HEK293T (cell line): ENCODE measurements around the gene KCNG3.

Source experiments
- BHLHE40 ChIP-seq: fragments of 450-650 bp; IDR thresholded peaks from 2 replicates; pipeline ENCODE4 v1.6.1; 2016; ENCODE audit warnings: mild to moderate bottlenecking, moderate library complexity, borderline replicate concordance
- CTBP1 ChIP-seq: fragments of 450-650 bp; IDR thresholded peaks from 2 replicates; pipeline ENCODE4 v1.6.1; 2016; ENCODE audit warnings: borderline replicate concordance
- ELF4 ChIP-seq: fragments of 450-650 bp; IDR thresholded peaks from 2 replicates; pipeline ENCODE4 v1.6.1; 2017; ENCODE audit warnings: antibody characterized with exemption
- FOXA1 ChIP-seq: fragments of 450-650 bp; IDR thresholded peaks from 2 replicates; pipeline ENCODE4 v1.6.1; 2016; ENCODE audit warnings: mild to moderate bottlenecking
- FOXK2 ChIP-seq: fragments of 450-650 bp; IDR thresholded peaks from 2 replicates; pipeline ENCODE4 v1.6.1; 2016; ENCODE audit warnings: mild to moderate bottlenecking
- HDGF ChIP-seq: fragments of 450-650 bp; IDR thresholded peaks from 2 replicates; pipeline ENCODE4 v1.6.1; 2017; ENCODE audit warnings: antibody characterized with exemption, borderline replicate concordance
- NFRKB ChIP-seq: fragments of 450-650 bp; IDR thresholded peaks from 2 replicates; pipeline ENCODE4 v1.6.1; 2016; ENCODE audit warnings: mild to moderate bottlenecking, moderate library complexity
- SP1 ChIP-seq: fragments of 450-650 bp; IDR thresholded peaks from 2 replicates; pipeline ENCODE4 v1.6.1; 2017
- TARDBP ChIP-seq: fragments of 450-650 bp; IDR thresholded peaks from 2 replicates; pipeline ENCODE4 v1.6.1; 2016

GRCh38 chr2:42414648-42415047, 79.1 kb downstream of the KCNG3 start:
- TF ChIP-seq NFRKB (no peak), ELF4 (no peak), CTBP1 (no peak), BHLHE40 (no peak), HDGF (no peak), TARDBP (no peak), FOXA1 (no peak), FOXK2 (no peak), SP1 (no peak)
